ENCODE results near the gene CXCL16.

GRCh38 chr17:4786106-4786511 is 46.4 kb upstream of the CXCL16 start, which contains the start of gene VMO1:
- TF ChIP-seq, protein P1, sequence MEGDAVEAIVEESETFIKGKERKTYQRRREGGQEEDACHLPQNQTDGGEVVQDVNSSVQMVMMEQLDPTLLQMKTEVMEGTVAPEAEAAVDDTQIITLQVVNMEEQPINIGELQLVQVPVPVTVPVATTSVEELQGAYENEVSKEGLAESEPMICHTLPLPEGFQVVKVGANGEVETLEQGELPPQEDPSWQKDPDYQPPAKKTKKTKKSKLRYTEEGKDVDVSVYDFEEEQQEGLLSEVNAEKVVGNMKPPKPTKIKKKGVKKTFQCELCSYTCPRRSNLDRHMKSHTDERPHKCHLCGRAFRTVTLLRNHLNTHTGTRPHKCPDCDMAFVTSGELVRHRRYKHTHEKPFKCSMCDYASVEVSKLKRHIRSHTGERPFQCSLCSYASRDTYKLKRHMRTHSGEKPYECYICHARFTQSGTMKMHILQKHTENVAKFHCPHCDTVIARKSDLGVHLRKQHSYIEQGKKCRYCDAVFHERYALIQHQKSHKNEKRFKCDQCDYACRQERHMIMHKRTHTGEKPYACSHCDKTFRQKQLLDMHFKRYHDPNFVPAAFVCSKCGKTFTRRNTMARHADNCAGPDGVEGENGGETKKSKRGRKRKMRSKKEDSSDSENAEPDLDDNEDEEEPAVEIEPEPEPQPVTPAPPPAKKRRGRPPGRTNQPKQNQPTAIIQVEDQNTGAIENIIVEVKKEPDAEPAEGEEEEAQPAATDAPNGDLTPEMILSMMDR (conservative IDR thresholded peaks at IDR 0.05 in 1 of 2, IDR thresholded peaks at IDR 0.05 in 1 of 2; ENCODE audit: low read depth in 1 of 2, low read length in 2 of 2): no peak
- no peak for TF ChIP-seq EZH2 (IDR thresholded peaks at IDR 0.05; ENCODE audit: low read length, missing control alignments)

Measured in fibroblast of lung (primary cell).